Kidney glomerular epithelial cell (primary cell): ENCODE data around the gene FAM240A.
"Not testable (repeated sequence)": the region's sequence is repeated elsewhere in the genome, so short reads cannot be mapped to it uniquely, and the experiment has no call there.

Experiments used
- DNase-seq: peaks from one replicate; lab custom pipeline; 2025; lab: John Stamatoyannopoulos, UW

FAM240A gene

GRCh38 chr3:46586738-46587246 is 25.5 kb upstream of the FAM240A start:
- no peak for DNase-seq

- not testable (repeated sequence) for DNase-seq
Measured at GRCh38 chr3:46587268-46587667, 25.1 kb upstream of the FAM240A start.

GRCh38 chr3:46593274-46593862 is 19.0 kb upstream of the FAM240A start:
- no peak for DNase-seq

GRCh38 chr3:46593979-46594378 is 18.3 kb upstream of the FAM240A start:
- no peak for DNase-seq

- DNase-seq: no peak
Measured at GRCh38 chr3:46594723-46595122, 17.6 kb upstream of the FAM240A start.

GRCh38 chr3:46595819-46596314 is 16.5 kb upstream of the FAM240A start:
- DNase-seq: no peak

GRCh38 chr3:46599590-46599989 is 12.7 kb upstream of the FAM240A start:
- DNase-seq: no peak

GRCh38 chr3:46603446-46604046 is 8.8 kb upstream of the FAM240A start:
- DNase-seq: no peak

GRCh38 chr3:46604127-46604526 is 8.2 kb upstream of the FAM240A start:
- no peak for DNase-seq

- DNase-seq: no peak
Measured at GRCh38 chr3:46607603-46608028, 4.7 kb upstream of the FAM240A start.

GRCh38 chr3:46609212-46609721 is 3.1 kb upstream of the FAM240A start:
- no peak for DNase-seq

- DNase-seq: no peak
Measured at GRCh38 chr3:46609944-46610722, 2.2 kb upstream of the FAM240A start.

- DNase-seq: no peak
Measured at GRCh38 chr3:46613313-46614005, 1.1 kb downstream of the FAM240A start.

GRCh38 chr3:46614431-46614830 is 2.1 kb downstream of the FAM240A start:
- no peak for DNase-seq

- no peak for DNase-seq
Measured at GRCh38 chr3:46615050-46615775, 2.9 kb downstream of the FAM240A start.

- no peak for DNase-seq
Measured at GRCh38 chr3:46615976-46616375, 3.7 kb downstream of the FAM240A start.

GRCh38 chr3:46617941-46618340 is 5.6 kb downstream of the FAM240A start:
- no peak for DNase-seq

- DNase-seq: no peak
Measured at GRCh38 chr3:46619845-46620778, 7.8 kb downstream of the FAM240A start.

GRCh38 chr3:46624533-46624932 is 12.2 kb downstream of the FAM240A start:
- no peak for DNase-seq

GRCh38 chr3:46624975-46625490 is 12.7 kb downstream of the FAM240A start:
- DNase-seq: no peak
